Mucosa of descending colon (tissue), 3 donors: ENCODE measurements around the gene HMGN4. TPM values are rescaled to one million over a fixed set of nuclear protein-coding genes. Genes with fewer than 3 reads are reported as not detected.
A peak's percentile ranks its signal among the peaks of the same experiment; 100 is the strongest.
"Not testable (repeated sequence)": the region's sequence is repeated elsewhere in the genome, so short reads cannot be mapped to it uniquely, and the experiment has no call there.

Experiments used
- ATAC-seq: fragments of 200-7000 bp; cut with Tn5 transposase; one replicate; pipeline ENCODE4 v1.9.1; 2020; ENCODE audit warnings: mild to moderate bottlenecking, moderate library complexity
- DNase-seq, 3 donors: peaks; one replicate each; pipeline ENCODE4 v3.0.0-alpha.2; 2020
- H3K36me3 ChIP-seq: fragments of 200-600 bp; one replicate; pipeline ENCODE4 v1.8.0; 2021; ENCODE audit warnings: low read depth, mild to moderate bottlenecking
- H3K4me1 ChIP-seq: fragments of 200-600 bp; one replicate; pipeline ENCODE4 v1.8.0; 2021; ENCODE audit warnings: low read depth, mild to moderate bottlenecking
- H3K4me3 ChIP-seq: fragments of 200-600 bp; one replicate; pipeline ENCODE4 v1.8.0; 2021; ENCODE audit warnings: mild to moderate bottlenecking
- H3K9me3 ChIP-seq: fragments of 200-600 bp; one replicate; pipeline ENCODE4 v1.8.0; 2021; ENCODE audit warnings: mild to moderate bottlenecking
- intact Hi-C, 2 donors: fragments of 100-400 bp; cut with DNase I in 1 of 2; cut with micrococcal nuclease in 1 of 2; formaldehyde crosslinking; loops; one replicate each; pipeline versions ENCODE4 v1.11.0 to v1.11.1; 2022; cut with DNase I, micrococcal nuclease
- total RNA-seq, 3 donors: library from RNA; stranded (reverse); fragmentation: NEBNext Ultra II Directional in 2 of 3; extraction: Animal tissue kit (Norgen Biotek cat#: 25700) in 2 of 3; gene quantifications; one replicate each; pipeline versions ENCODE4 v1.2.1 to v1.2.4, GENCODE V29; 2021 to 2023
- TF ChIP-seq, protein P1 (sequence below): fragments of 200-600 bp; IDR thresholded peaks from one replicate; pipeline ENCODE4 v1.8.0; 2022; ENCODE audit warnings: antibody characterized with exemption, mild to moderate bottlenecking
- donor health status: DM: no; HTN: no; CAD: no; lungs with moderate emphysema.
- donor health status: DM: no; HTN: no; CAD: no.
- donor health status: DM: no; HTN: yes; CAD: no.

HMGN4 gene
- total RNA-seq, 3 donors from 2014 or later = 58.6 to 76.0 (median 68.2) TPM

GRCh38 chr6:26507658-26508057, 30.5 kb upstream of the HMGN4 start:
- intact Hi-C loops = no loop called here
- DNase-seq = no peak
- no peaks in the 10 kb centered on the region for H3K36me3 ChIP-seq
- TF ChIP-seq, protein P1, sequence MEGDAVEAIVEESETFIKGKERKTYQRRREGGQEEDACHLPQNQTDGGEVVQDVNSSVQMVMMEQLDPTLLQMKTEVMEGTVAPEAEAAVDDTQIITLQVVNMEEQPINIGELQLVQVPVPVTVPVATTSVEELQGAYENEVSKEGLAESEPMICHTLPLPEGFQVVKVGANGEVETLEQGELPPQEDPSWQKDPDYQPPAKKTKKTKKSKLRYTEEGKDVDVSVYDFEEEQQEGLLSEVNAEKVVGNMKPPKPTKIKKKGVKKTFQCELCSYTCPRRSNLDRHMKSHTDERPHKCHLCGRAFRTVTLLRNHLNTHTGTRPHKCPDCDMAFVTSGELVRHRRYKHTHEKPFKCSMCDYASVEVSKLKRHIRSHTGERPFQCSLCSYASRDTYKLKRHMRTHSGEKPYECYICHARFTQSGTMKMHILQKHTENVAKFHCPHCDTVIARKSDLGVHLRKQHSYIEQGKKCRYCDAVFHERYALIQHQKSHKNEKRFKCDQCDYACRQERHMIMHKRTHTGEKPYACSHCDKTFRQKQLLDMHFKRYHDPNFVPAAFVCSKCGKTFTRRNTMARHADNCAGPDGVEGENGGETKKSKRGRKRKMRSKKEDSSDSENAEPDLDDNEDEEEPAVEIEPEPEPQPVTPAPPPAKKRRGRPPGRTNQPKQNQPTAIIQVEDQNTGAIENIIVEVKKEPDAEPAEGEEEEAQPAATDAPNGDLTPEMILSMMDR = no peak
- no peak for ATAC-seq
- H3K9me3 ChIP-seq = no peaks in the 10 kb centered on the region
- H3K4me3 ChIP-seq = no peak overlapping the region
- H3K4me1 ChIP-seq = no peaks in the 10 kb centered on the region

- H3K9me3 ChIP-seq, DNase-seq, H3K36me3 ChIP-seq, H3K4me3 ChIP-seq, H3K4me1 ChIP-seq, ATAC-seq, intact Hi-C loops: not testable (repeated sequence)
These were observed 27.1 kb upstream of the HMGN4 start for GRCh38 chr6:26511033-26511432.

DNA sequence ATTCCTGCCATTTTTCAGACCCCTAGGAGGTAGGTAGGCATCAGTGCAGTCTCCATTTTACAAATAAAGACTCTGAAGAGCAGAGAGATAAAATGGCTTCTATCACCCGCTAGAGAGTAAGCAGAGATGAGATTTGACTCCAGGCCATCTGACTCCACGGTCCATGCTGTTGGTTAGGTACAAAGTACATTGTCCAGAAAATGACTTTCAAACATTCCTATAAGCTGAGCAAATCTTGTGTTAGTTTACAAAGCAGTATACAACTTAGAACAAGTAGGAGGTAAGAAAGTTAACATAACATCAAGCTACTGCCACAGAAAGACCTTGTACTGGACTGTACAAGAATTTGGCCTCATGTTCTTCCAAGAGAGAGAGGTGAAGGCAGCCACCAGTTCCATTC, 23.2 kb upstream of the HMGN4 start:
- DNase-seq (no peak), ATAC-seq (peak; percentile 26)
- intact Hi-C loops = no loop called here
- Histone ChIP-seq H3K4me3 (no peak overlapping the region), H3K36me3 (no peaks in the 10 kb centered on the region), H3K9me3 (no peaks in the 10 kb centered on the region), H3K4me1 (peaks cover under 1% of the 10 kb centered on the region)
- TF ChIP-seq, protein P1 = no peak

GRCh38 chr6:26516481-26517427, 21.4 kb upstream of the HMGN4 start:
- ATAC-seq = no peak
- TF ChIP-seq, protein P1 = no peak

GRCh38 chr6:26519359-26519758, 18.8 kb upstream of the HMGN4 start:
- TF ChIP-seq, protein P1 = no peak
- Histone ChIP-seq H3K4me3 (no peak overlapping the region), H3K36me3 (no peaks in the 10 kb centered on the region), H3K9me3 (no peaks in the 10 kb centered on the region), H3K4me1 (peaks cover 6% of the 10 kb centered on the region)
- no peak for ATAC-seq
- no peak for DNase-seq
- intact Hi-C loops = no loop called here

More at GRCh38 chr6:26516481-26517427, 21.4 kb upstream of the HMGN4 start:
- H3K9me3 ChIP-seq = no peaks in the 10 kb centered on the region
- DNase-seq = no peak
- intact Hi-C loops = no loop called here
- no peaks in the 10 kb centered on the region for H3K36me3 ChIP-seq
- H3K4me3 ChIP-seq = no peak overlapping the region
- H3K4me1 ChIP-seq = peaks cover 6% of the 10 kb centered on the region

DNA sequence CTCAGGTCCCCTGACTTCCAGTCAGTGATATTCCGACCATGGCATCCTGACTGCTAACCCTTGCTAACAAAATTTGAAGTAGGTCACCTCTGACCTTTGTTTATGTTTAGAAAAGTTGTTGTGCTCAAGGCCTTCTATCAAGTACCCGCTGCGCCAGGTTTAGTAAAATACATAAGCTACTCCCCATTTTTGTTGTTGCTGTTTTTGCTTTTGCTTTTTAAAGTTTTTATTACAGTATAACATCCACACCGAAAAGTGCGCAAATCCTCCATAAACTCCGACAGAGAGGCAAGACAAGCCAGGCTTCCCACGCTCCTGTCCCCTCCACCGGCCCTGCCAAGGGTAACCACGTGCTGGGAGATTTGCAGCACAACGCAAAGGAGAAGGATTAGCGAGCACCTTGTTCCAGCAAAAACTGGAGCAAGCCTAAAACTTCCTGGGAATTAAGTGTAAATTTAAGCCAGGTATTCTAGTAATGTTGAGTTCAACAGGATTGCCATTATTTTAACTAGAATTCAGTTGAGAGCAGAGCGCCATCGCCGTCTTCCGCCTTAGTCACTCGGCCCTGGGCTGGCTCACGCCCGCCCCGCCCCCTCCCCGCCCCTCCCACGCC, 17.8 kb upstream of the HMGN4 start:
- peak; percentile 28 for ATAC-seq

More for the DNA sequence above, 17.8 kb upstream of the HMGN4 start:
- TF ChIP-seq, protein P1 = no peak
- H3K36me3 ChIP-seq = no peaks in the 10 kb centered on the region
- H3K9me3 ChIP-seq = no peaks in the 10 kb centered on the region
- H3K4me1 ChIP-seq = peaks cover 6% of the 10 kb centered on the region
- peak overlapping the region; percentile 9 for H3K4me3 ChIP-seq
- no peak for DNase-seq
- intact Hi-C loops = no loop called here
